GM12878 (cell line): Measurements from ENCODE around the gene CYB5D1. TPM values are rescaled to one million over a fixed set of nuclear protein-coding genes. Genes with fewer than 3 reads are reported as not detected.

Experiments used
- CHD4 ChIP-seq: fragments of 200-600 bp; sonication (generic); IDR thresholded peaks from 2 replicates; pipeline ENCODE4 v1.6.1; 2016; ENCODE audit warnings: mild to moderate bottlenecking
- KLF5 ChIP-seq: fragments of 450-650 bp; IDR thresholded peaks from 2 replicates; pipeline ENCODE4 v1.6.1; 2014; ENCODE audit warnings: mild to moderate bottlenecking; ENCODE audit not compliant: partially characterized antibody
- MEF2A ChIP-seq: IDR thresholded peaks from 2 replicates; pipeline ENCODE4 v1.6.1; 2011; ENCODE audit warnings: low read depth, mild to moderate bottlenecking, low read length, moderate library complexity; ENCODE audit not compliant: insufficient read depth
- POLR2AphosphoS5 ChIP-seq: IDR thresholded peaks from 2 replicates; pipeline ENCODE4 v1.6.1; 2011; ENCODE audit warnings: mild to moderate bottlenecking, low read length, inconsistent platforms
- RUNX3 ChIP-seq: IDR thresholded peaks from 2 replicates; pipeline ENCODE4 v1.6.1; 2012; ENCODE audit warnings: low read length, inconsistent platforms
- SMAD5 ChIP-seq: IDR thresholded peaks from 2 replicates; pipeline ENCODE4 v1.6.1; 2016; ENCODE audit warnings: antibody characterized with exemption, low read depth
- SP1 ChIP-seq: IDR thresholded peaks from one replicate; pipeline ENCODE4 v1.6.1; 2011; ENCODE audit warnings: low read depth, low read length
- ZNF207 ChIP-seq: fragments of 450-650 bp; IDR thresholded peaks from 2 replicates; pipeline ENCODE4 v1.6.1; 2014; ENCODE audit warnings: antibody characterized with exemption, mild to moderate bottlenecking, borderline replicate concordance
- ZNF24 ChIP-seq: fragments of 450-650 bp; IDR thresholded peaks from 2 replicates; pipeline ENCODE4 v1.6.1; 2017; ENCODE audit warnings: antibody characterized with exemption, mild to moderate bottlenecking
- ZZZ3 ChIP-seq: IDR thresholded peaks from 2 replicates; pipeline ENCODE4 v1.6.1; 2011; ENCODE audit warnings: low read depth; ENCODE audit not compliant: control insufficient read depth, insufficient read length
- polyA plus RNA-seq, 11 experiments: library from polyadenylated mRNA; depleted of rRNA in 4 of 11; unstranded in 6 of 11; stranded (reverse) in 5 of 11; fragments of >200 nt; fragmentation: Nextera tagmentation in 4 of 11; fragmentation: Illumina TruSeq in 1 of 11; extraction: Ambion mirVana in 4 of 11; extraction: Trizol in 1 of 11; gene quantifications; 1 replicate in 1 of 11; 2 replicates in 10 of 11; pipeline versions ENCODE4 v1.2.1 to v1.2.3, GENCODE V29; 2011 to 2016; ENCODE audit warnings: inconsistent platforms in 2 of 11, missing spikeins in 2 of 11, low read depth in 1 of 11
- total RNA-seq, 4 experiments: library from RNA; depleted of rRNA in 3 of 4; stranded (reverse); fragments of >200 nt in 3 of 4; fragmentation: Illumina TruSeq in 1 of 4; extraction: Trizol in 1 of 4; gene quantifications; 2 replicates each; pipeline versions ENCODE4 v1.2.1 to v1.2.3, GENCODE V29; 2013 to 2021
- TF ChIP-seq, protein P1 (sequence below): fragments of 450-650 bp; IDR thresholded peaks from 2 replicates; pipeline ENCODE4 v1.6.1; 2016; ENCODE audit warnings: mild to moderate bottlenecking, moderate library complexity, borderline replicate concordance
- TF ChIP-seq, protein P2 (sequence below): fragments of 450-650 bp; IDR thresholded peaks from 2 replicates; pipeline ENCODE4 v1.6.1; 2017; ENCODE audit warnings: low read depth, mild to moderate bottlenecking, moderate library complexity

CYB5D1 gene
- total and polyA plus RNA-seq, 10 of the 15 experiments (the other 5 are each of a cell fraction or from before 2014, with no cell fraction given): 1.6 to 8.7 (median 6.4) TPM

DNA sequence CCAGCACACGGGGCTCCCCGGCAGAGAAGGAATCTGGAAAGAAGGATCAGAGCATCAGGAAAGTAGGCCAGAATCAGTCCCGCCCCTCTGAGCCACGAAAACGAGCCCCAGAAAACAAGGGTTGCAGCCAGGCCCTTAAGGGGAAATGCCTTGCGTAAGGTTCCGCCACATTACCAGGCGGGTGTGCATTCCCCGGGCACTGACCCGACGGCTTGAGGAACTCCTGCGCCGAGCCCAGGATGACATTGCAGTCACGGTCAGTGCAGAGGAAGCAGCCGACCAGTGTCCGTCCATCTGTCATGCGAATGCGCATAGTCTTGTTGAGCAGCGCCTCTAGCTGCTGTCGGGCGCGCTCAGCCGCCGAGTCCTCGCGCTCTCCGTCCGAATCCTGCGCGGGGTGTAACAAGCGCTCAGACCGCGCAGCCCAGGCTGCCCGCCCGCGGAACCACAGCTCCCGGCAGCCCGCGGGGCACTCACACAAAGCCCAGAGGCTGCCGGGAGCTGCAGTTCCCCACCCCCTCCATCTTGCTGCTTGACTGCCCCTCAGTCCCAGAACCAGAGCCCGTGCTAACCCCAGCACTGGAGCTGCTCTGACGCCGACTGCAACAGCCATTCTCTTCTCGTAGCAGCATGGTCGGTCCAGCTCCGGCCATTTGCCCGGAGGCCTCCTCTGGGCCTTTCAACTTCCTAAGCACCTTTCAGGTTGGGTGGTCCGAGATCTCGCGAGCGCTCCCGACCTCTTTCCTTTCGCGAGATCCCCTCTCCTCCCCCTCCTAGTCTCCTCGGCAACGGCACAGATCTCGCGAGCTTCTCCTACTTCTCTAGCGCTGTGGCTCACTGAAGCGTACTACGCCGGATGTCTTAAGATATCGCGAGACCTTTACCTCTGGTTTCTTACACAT, 741 bp upstream of the CYB5D1 start, which contains the start of gene NAA38 (continued):
- TF ChIP-seq, protein P1, sequence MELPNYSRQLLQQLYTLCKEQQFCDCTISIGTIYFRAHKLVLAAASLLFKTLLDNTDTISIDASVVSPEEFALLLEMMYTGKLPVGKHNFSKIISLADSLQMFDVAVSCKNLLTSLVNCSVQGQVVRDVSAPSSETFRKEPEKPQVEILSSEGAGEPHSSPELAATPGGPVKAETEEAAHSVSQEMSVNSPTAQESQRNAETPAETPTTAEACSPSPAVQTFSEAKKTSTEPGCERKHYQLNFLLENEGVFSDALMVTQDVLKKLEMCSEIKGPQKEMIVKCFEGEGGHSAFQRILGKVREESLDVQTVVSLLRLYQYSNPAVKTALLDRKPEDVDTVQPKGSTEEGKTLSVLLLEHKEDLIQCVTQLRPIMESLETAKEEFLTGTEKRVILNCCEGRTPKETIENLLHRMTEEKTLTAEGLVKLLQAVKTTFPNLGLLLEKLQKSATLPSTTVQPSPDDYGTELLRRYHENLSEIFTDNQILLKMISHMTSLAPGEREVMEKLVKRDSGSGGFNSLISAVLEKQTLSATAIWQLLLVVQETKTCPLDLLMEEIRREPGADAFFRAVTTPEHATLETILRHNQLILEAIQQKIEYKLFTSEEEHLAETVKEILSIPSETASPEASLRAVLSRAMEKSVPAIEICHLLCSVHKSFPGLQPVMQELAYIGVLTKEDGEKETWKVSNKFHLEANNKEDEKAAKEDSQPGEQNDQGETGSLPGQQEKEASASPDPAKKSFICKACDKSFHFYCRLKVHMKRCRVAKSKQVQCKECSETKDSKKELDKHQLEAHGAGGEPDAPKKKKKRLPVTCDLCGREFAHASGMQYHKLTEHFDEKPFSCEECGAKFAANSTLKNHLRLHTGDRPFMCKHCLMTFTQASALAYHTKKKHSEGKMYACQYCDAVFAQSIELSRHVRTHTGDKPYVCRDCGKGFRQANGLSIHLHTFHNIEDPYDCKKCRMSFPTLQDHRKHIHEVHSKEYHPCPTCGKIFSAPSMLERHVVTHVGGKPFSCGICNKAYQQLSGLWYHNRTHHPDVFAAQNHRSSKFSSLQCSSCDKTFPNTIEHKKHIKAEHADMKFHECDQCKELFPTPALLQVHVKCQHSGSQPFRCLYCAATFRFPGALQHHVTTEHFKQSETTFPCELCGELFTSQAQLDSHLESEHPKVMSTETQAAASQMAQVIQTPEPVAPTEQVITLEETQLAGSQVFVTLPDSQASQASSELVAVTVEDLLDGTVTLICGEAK: peak; percentile 80
- peak; percentile 78; the same call in 1 of the 2 replicates for TF ChIP-seq ZNF207
- no peak for TF ChIP-seq KLF5
- no peak for TF ChIP-seq MEF2A
- no peak for TF ChIP-seq ZZZ3
- TF ChIP-seq POLR2AphosphoS5: peak; percentile 88
- TF ChIP-seq, protein P2, sequence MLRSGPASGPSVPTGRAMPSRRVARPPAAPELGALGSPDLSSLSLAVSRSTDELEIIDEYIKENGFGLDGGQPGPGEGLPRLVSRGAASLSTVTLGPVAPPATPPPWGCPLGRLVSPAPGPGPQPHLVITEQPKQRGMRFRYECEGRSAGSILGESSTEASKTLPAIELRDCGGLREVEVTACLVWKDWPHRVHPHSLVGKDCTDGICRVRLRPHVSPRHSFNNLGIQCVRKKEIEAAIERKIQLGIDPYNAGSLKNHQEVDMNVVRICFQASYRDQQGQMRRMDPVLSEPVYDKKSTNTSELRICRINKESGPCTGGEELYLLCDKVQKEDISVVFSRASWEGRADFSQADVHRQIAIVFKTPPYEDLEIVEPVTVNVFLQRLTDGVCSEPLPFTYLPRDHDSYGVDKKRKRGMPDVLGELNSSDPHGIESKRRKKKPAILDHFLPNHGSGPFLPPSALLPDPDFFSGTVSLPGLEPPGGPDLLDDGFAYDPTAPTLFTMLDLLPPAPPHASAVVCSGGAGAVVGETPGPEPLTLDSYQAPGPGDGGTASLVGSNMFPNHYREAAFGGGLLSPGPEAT: no peak; the same call in 1 of the 2 replicates
- peak; percentile 72 for TF ChIP-seq RUNX3
- no peak for TF ChIP-seq CHD4
- TF ChIP-seq SMAD5: no peak
- TF ChIP-seq ZNF24: no peak
- TF ChIP-seq SP1: peak; percentile 36
